Stomach smooth muscle (tissue), 2 donors: ENCODE data around the gene ZFYVE21.
"Not testable (repeated sequence)": the region's sequence is repeated elsewhere in the genome, so short reads cannot be mapped to it uniquely, and the experiment has no call there.

Experiments used
- H3K27ac ChIP-seq: one replicate; pipeline ENCODE4 v1.7.0; 2013; ENCODE audit warnings: mild to moderate bottlenecking, low read length, inconsistent platforms
- H3K27me3 ChIP-seq, 2 donors: one replicate each; pipeline ENCODE4 v1.7.0; 2013; ENCODE audit warnings: low read length in 2 of 2; ENCODE audit not compliant: insufficient read depth in 2 of 2, control insufficient read depth in 1 of 2
- H3K36me3 ChIP-seq, 2 donors: one replicate each; pipeline ENCODE4 v1.7.0; 2013; ENCODE audit warnings: low read length in 2 of 2; ENCODE audit not compliant: control insufficient read depth in 2 of 2, insufficient read depth in 2 of 2
- H3K4me1 ChIP-seq: one replicate; pipeline ENCODE4 v1.7.0; 2013; ENCODE audit warnings: low read length; ENCODE audit not compliant: control insufficient read depth, insufficient read depth
- H3K4me3 ChIP-seq, 2 donors: one replicate each; pipeline ENCODE4 v1.7.0; 2013; ENCODE audit warnings: low read length in 2 of 2
- H3K9ac ChIP-seq, 2 donors: one replicate each; pipeline ENCODE4 v1.7.0; 2013; ENCODE audit warnings: low read length in 2 of 2, mild to moderate bottlenecking in 1 of 2
- H3K9me3 ChIP-seq, 2 donors: one replicate each; pipeline ENCODE4 v1.7.0; 2013; ENCODE audit warnings: low read length in 2 of 2; ENCODE audit not compliant: control insufficient read depth in 2 of 2
- donor health status: healthy.
- donor health status: Pancreatic carcinoma.

ZFYVE21 gene

GRCh38 chr14:103772078-103772712, 56.6 kb downstream of the ZFYVE21 start:
- no peak overlapping the region for H3K4me3 ChIP-seq
- no peak overlapping the region for H3K9ac ChIP-seq
- no peaks in the 10 kb centered on the region for H3K9me3 ChIP-seq
- H3K27me3 ChIP-seq, result no peaks in the 10 kb centered on the region
- H3K36me3 ChIP-seq, result peaks cover 0 to 3% of the 10 kb centered on the region in 2 donors
- no peaks in the 10 kb centered on the region for H3K4me1 ChIP-seq
- no peak overlapping the region for H3K27ac ChIP-seq

GRCh38 chr14:103773521-103773920, 57.9 kb downstream of the ZFYVE21 start:
- Histone ChIP-seq H3K27ac (no peak overlapping the region), H3K36me3 (peaks cover 3 to 4% of the 10 kb centered on the region in 2 donors), H3K4me1 (no peaks in the 10 kb centered on the region), H3K27me3 (no peaks in the 10 kb centered on the region), H3K9ac (no peak overlapping the region), H3K9me3 (no peaks in the 10 kb centered on the region), H3K4me3 (no peak overlapping the region)

DNA sequence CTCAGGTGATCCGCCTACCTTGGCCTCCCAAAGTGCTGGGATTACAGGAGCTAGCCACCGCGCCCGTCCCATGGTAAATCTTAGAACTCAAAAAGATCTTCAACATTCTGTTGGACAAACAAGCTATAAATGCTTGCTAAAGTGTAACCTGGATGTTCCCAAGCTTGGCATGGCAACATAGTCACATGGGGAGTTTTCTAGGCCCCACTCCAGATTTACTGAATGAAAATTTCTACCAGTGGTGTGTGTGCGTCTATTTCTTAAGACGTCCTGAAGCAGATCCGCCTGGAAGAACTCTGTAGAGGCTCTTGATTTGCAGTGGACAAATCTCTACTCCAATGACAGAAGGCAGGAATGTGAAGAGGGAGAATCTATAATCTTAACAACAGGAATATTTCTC, 59.9 kb downstream of the ZFYVE21 start:
- H3K27me3 ChIP-seq, result no peaks in the 10 kb centered on the region
- no peaks in the 10 kb centered on the region for H3K9me3 ChIP-seq
- no peaks in the 10 kb centered on the region for H3K4me1 ChIP-seq
- H3K4me3 ChIP-seq, result no peak overlapping the region
- no peak overlapping the region for H3K27ac ChIP-seq
- peaks cover 3 to 5% of the 10 kb centered on the region in 2 donors for H3K36me3 ChIP-seq
- H3K9ac ChIP-seq, result no peak overlapping the region

- not testable (repeated sequence) for H3K9ac ChIP-seq, H3K4me1 ChIP-seq, H3K9me3 ChIP-seq, H3K27ac ChIP-seq, H3K4me3 ChIP-seq, H3K36me3 ChIP-seq, H3K27me3 ChIP-seq
These were observed 60.7 kb downstream of the ZFYVE21 start for GRCh38 chr14:103776319-103776718.

GRCh38 chr14:103782376-103782775, 66.8 kb downstream of the ZFYVE21 start:
- Histone ChIP-seq H3K27ac (no peak overlapping the region), H3K36me3 (peaks cover 0 to 8% of the 10 kb centered on the region in 2 donors), H3K9ac (no peak overlapping the region), H3K4me3 (no peak overlapping the region), H3K9me3 (no peaks in the 10 kb centered on the region), H3K27me3 (no peaks in the 10 kb centered on the region), H3K4me1 (no peaks in the 10 kb centered on the region)
